Measurements from ENCODE around the gene LMTK2.

LMTK2 gene

GRCh38 chr7:98178762-98179490, 72.3 kb downstream of the LMTK2 start:
- no peak for DNase-seq

DNA sequence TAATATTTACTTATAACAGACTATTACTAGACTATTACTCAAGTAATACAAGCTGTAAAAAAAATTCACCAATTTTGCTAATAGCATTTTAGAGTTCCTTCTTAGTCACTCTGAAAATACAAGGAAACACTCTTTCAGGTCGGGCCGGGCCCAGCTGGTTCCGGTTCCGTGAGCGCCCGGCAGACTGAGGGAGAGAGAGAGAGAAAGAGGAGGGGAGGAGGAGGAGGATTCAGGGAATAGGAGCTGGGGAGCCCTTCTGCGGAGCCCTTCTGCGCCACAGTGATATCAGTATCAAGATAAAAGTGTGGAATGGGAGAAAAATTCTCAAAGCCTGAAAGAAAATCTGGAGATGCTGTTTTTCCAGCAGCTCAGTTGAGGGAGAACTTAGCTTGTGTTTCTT, 74.1 kb downstream of the LMTK2 start:
- no peak for DNase-seq

DNA sequence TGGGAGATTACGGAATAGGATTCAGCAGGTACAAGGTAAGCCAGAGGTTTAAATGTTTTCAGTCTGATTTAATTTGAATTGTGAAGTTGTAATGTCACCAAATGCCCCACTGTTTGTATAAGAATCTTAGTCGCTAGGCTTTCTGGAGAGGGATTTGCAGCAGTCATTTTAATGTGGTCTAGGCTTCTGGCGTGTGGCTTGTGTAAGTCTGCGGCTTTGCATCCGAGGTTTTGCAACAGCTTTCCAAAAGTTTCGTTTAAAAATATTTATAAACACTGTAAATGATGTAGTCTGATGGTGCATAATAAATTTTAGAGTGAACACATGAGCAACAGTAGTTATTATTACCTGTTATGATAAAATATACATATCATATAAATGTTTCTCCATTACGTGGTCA, 78.4 kb downstream of the LMTK2 start:
- DNase-seq = no peak

- no peak for DNase-seq
Observed at GRCh38 chr7:98186452-98187137, 79.9 kb downstream of the LMTK2 start.

DNA sequence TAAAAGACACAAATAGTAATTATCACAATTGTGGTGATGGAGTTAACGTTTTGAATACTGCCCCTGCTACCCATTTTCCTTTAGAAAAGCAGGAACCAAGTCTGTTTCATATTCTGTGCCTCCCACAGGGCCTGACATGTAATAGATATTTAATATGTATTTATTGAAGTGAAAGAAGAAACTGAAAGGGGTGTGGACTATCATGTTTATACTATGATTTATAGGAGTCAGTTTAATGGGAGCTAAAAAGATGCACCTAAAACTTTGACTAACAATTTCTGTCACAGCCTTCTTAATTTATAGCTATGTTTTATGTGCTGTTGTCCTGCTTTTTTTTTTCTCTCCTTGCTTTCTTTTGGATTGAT, 80.5 kb downstream of the LMTK2 start:
- no peak for DNase-seq

DNA sequence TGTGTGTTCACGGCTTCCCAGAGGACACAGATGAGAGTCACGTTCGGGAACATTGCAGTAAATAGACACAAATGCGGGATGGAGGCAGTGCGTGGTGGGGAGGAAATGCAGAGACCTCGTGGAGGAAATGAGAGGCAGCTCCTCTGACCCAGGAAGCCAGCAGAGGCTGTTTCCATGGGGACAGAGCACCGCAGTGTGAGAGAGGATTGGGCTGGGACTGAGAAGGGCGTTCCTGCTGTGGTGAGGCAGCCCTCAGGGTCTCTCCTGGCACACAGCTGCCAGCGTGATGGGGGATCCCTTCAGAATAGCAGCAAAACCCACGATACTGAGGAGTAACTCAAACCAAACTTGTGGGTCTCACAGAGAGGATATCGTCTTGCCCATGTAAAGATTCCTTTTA, 82.9 kb downstream of the LMTK2 start:
- no peak for DNase-seq

DNA sequence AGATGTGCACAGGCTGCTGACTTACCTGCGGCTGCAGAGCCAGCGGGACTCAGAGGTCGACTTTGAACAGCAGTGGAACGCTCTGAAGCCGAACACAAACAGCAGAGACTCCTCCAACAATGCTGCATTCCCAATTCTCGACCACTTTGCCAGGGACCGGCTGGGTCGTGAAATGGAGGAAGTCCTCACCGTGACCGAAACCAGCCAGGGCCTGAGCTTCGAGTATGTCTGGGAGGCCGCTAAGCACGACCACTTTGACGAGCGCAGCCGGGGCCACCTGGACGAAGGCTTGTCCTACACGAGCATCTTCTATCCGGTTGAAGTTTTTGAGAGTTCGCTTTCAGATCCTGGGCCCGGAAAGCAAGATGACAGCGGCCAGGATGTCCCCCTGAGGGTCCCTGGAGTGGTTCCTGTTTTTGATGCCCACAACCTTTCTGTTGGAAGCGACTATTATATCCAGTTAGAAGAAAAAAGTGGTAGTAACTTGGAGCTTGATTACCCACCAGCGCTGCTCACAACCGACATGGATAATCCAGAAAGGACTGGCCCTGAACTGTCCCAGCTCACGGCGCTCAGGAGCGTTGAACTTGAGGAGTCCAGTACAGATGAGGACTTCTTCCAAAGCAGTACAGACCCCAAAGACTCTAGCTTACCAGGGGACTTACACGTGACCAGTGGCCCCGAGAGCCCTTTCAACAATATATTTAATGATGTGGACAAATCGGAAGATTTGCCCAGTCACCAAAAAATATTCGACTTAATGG, 85.2 kb downstream of the LMTK2 start:
- no peak for DNase-seq

- DNase-seq = no peak
Observed at GRCh38 chr7:98192781-98193457, 86.3 kb downstream of the LMTK2 start.

DNA sequence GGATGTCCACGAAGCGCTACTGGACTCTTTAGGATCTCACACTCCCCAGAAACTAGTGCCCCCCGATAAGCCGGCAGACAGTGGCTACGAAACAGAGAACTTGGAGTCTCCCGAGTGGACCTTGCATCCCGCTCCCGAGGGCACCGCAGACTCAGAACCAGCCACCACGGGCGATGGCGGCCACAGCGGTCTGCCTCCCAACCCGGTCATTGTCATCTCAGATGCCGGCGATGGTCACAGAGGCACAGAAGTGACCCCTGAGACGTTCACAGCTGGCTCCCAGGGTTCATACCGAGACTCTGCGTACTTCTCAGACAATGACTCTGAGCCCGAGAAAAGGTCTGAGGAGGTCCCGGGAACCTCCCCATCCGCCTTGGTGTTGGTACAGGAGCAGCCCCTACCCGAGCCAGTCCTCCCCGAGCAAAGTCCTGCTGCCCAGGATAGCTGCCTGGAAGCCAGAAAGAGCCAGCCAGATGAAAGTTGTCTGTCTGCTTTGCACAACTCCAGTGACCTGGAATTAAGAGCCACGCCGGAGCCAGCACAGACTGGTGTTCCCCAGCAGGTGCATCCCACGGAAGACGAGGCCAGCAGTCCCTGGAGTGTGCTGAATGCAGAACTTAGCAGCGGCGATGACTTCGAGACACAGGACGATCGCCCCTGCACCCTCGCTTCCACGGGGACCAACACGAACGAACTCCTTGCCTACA, 87.0 kb downstream of the LMTK2 start:
- DNase-seq = no peak

DNA sequence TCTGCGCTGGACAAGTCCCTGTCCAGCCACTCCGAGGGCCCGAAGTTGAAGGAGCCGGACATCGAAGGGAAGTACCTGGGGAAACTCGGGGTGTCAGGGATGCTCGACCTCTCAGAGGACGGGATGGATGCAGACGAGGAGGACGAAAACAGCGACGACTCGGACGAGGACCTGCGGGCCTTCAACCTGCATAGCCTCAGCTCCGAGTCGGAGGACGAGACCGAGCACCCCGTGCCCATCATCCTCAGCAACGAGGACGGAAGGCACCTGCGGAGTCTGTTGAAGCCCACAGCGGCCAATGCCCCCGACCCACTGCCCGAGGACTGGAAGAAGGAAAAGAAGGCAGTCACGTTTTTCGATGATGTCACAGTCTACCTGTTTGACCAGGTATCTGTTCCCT, 87.5 kb downstream of the LMTK2 start:
- DNase-seq = no peak

GRCh38 chr7:98194672-98195457, 88.2 kb downstream of the LMTK2 start:
- DNase-seq = no peak

GRCh38 chr7:98196706-98197605, 90.3 kb downstream of the LMTK2 start:
- no peak for DNase-seq

- no peak for DNase-seq
Observed at GRCh38 chr7:98199131-98199530, 92.5 kb downstream of the LMTK2 start.

DNA sequence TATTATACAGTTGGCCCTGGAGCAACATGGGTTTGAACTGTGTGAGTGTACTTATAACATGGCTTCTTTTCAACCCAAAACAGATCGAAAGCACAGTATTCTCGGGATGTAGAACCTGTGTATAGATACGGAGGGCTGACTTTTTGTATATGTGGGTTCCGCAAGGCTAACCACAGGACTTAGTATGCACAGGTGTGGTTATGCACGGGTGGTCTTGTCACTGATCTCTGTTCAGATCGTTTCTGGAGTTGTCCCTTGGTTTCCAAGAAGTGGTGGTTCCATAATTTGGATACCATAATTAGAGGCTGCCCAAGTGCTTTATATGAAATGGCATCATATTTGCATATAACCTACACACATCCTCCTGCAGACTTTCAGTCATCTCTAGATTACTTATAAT, 93.7 kb downstream of the LMTK2 start:
- DNase-seq = no peak

DNA sequence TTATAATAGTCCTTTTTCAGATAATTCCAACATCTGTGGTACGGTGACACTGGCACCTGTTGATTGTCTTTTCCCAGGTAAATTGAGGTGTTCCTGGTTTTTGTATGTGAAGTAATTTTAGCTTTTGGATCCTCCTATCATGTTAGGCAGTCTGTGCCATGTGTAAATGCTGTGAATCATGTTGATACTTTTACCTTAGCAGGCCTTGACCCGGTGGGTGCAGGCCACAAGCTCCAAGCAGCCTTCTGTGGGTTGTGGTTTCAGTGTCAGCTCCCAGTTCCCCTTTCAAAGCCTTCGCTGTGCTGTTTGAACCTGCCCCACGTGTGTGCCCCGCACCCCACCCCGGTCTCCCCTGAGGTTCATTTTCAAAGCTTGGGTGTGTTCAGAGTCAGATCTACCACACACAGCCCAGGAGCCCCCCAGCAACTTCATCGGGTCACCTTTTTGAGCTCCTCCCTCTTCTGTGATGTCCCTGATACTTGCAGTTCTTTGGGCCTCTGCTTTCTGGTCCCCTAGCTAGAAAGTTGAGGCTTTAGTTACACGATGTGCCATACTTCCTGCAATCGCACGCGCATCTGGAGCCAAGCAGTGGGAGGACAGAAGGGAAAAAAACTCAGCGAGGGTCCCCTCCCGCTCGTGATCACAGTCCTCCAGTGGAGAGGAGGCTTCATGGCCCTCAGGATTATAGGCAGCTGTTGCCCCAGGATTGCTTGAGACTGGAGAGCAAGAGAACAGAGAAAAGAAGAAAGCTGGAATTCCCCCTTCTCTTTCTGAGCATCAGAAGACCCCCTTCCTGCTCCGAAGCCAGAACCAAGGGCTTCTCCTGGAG, 95.9 kb downstream of the LMTK2 start:
- peak in 4 of 5 experiments; percentile 32 to 90 (median 49) for DNase-seq

DNA sequence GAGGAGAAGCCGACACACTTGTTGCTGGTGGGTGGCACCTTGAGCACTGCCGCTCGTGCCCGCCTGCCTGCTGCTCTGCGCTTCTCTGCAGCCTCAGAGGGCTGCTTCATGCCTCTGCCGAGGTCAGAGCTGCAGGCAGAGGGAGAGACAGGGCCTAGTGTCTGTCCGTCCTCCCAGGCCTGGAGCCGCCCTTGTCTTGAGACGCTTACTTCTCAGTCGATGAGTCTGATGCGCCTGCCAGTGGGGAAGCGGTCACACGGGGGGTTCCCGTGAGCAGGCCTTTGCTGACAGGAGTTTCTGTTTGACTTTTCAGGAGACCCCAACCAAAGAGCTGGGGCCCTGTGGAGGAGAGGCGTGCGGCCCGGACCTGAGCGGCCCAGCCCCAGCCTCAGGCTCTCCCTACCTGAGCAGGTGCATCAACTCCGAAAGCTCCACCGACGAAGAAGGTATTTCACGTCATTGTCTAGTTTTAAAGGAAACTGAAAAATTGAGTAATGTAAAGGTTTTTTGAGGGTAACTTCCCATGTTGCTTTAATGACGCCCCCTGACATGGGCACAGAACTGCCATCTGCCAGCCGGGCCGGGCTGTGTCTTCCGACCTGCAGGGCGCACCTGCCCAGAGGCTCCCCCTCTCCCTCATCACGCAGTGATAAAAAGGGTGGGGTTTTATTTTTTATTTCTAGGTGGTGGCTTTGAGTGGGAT, 96.8 kb downstream of the LMTK2 start:
- DNase-seq = no peak

DNA sequence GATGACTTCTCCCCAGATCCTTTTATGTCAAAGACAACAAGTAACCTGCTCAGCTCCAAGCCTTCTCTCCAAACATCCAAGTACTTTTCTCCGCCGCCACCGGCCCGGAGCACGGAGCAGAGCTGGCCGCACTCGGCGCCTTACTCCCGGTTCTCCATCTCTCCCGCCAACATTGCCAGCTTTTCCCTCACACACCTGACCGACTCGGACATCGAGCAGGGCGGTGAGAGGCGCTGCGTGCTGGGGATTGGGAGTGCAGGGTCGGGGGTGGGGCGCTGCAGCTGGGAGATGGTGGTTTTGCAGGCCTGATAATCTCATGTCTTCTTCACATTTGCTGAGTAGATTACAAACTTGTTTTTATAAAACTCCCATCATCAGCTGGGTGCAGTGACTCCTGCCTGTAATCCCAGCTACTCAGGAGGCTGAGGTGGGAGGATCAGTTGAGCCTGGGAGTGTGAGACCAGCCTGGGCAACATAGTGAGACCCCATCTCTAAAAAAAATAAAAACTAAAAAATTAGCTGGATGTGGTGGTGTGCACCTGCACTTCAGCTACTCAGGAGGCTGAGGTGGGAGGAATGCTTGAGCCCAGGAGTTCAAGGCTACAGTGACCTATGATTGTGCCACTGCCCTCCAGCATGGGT, 97.4 kb downstream of the LMTK2 start:
- DNase-seq = no peak

- no peak for DNase-seq
Observed at GRCh38 chr7:98204670-98205069, 98.0 kb downstream of the LMTK2 start.
